ENCODE data around the gene ZNF658.
"Not testable (repeated sequence)": the region's sequence is repeated elsewhere in the genome, so short reads cannot be mapped to it uniquely, and the experiment has no call there.

DNA sequence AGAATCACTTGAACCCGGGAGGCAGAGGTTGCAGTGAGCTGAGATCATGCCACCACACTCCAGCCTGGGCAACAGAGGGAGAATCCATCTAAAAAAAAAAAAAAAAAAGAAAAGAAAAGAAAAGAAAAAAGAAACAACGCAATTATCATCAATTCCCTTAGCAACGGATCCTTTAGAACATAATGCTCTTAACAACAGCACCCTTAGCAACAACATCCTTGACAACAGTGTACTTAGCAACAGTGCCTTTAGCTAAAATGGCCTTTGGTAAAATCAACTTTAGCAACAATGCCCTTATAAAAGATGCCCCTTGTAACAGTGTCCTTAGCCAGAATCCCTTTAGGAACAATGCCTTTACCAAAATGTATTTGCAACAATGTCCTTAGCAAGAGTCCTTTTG is 37.1 kb downstream of the ZNF658 start:
- TF ChIP-seq, protein P1, sequence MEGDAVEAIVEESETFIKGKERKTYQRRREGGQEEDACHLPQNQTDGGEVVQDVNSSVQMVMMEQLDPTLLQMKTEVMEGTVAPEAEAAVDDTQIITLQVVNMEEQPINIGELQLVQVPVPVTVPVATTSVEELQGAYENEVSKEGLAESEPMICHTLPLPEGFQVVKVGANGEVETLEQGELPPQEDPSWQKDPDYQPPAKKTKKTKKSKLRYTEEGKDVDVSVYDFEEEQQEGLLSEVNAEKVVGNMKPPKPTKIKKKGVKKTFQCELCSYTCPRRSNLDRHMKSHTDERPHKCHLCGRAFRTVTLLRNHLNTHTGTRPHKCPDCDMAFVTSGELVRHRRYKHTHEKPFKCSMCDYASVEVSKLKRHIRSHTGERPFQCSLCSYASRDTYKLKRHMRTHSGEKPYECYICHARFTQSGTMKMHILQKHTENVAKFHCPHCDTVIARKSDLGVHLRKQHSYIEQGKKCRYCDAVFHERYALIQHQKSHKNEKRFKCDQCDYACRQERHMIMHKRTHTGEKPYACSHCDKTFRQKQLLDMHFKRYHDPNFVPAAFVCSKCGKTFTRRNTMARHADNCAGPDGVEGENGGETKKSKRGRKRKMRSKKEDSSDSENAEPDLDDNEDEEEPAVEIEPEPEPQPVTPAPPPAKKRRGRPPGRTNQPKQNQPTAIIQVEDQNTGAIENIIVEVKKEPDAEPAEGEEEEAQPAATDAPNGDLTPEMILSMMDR (IDR thresholded peaks at IDR 0.05): not testable (repeated sequence)
- not testable (repeated sequence) for TF ChIP-seq EP300, POLR2AphosphoS5, POLR2A (IDR thresholded peaks at IDR 0.05)

Measured in suprapubic skin (tissue), 4 donors.